ENCODE data around the gene TBRG1. TPM values are rescaled to one million over a fixed set of nuclear protein-coding genes. Genes with fewer than 3 reads are reported as not detected.

Gene TBRG1
- total RNA-seq, 4 donors from 2014 or later: 15.4 to 31.2 (median 19.8) TPM

GRCh38 chr11:124642628-124643027 lies 20.0 kb downstream of the TBRG1 start:
- DNase-seq: no peak
- H3K4me1 ChIP-seq: peaks cover 0 to 8% (median 0%) of the 10 kb centered on the region in 3 donors
- intact Hi-C loops (cut with DNase I): no loop called here
- H3K36me3 ChIP-seq: peaks cover 0 to 44% (median 0%) of the 10 kb centered on the region in 3 donors
- no peak overlapping the region for H3K4me3 ChIP-seq
- whole genome bisulfite sequencing, 2 donors: 82 to 86% methylated on average over 3 of the region's 3 CpGs
- no peak for TF ChIP-seq POLR2A (IDR thresholded peaks at IDR 0.05)
- no peak for TF ChIP-seq CTCF (IDR thresholded peaks at IDR 0.05)
- H3K9me3 ChIP-seq: no peaks in the 10 kb centered on the region
- H3K27me3 ChIP-seq: no peaks in the 10 kb centered on the region
- no peak overlapping the region for H3K27ac ChIP-seq

GRCh38 chr11:124643042-124643604 lies 20.5 kb downstream of the TBRG1 start:
- Histone ChIP-seq H3K4me1 (peaks cover 0 to 8% (median 0%) of the 10 kb centered on the region in 3 donors), H3K36me3 (peaks cover 0 to 44% (median 0%) of the 10 kb centered on the region in 3 donors), H3K4me3 (no peak overlapping the region), H3K9me3 (no peaks in the 10 kb centered on the region), H3K27me3 (no peaks in the 10 kb centered on the region), H3K27ac (no peak overlapping the region)
- 86% methylated on average over 10 of the region's 10 CpGs for whole genome bisulfite sequencing, 2 donors
- TF ChIP-seq POLR2A (IDR thresholded peaks at IDR 0.05) (no peak), CTCF (IDR thresholded peaks at IDR 0.05) (no peak)
- no peak for DNase-seq
- intact Hi-C loops (cut with DNase I): no loop called here

- Histone ChIP-seq H3K27me3 (no peaks in the 10 kb centered on the region), H3K4me1 (peaks cover 0 to 8% (median 0%) of the 10 kb centered on the region in 3 donors), H3K36me3 (peaks cover 0 to 42% (median 0%) of the 10 kb centered on the region in 3 donors), H3K27ac (no peak overlapping the region), H3K4me3 (no peak overlapping the region), H3K9me3 (no peaks in the 10 kb centered on the region)
- 26 to 32% methylated on average over 3 of the region's 3 CpGs for WGBS, 2 donors
- TF ChIP-seq POLR2A (IDR thresholded peaks at IDR 0.05): no peak
- no peak for TF ChIP-seq CTCF (IDR thresholded peaks at IDR 0.05)
- no peak for DNase-seq
- intact Hi-C loops (cut with DNase I): no loop called here
Measured at GRCh38 chr11:124643605-124644425, 21.2 kb downstream of the TBRG1 start.

GRCh38 chr11:124644426-124645280 lies 22.0 kb downstream of the TBRG1 start:
- H3K36me3 ChIP-seq: peaks cover 0 to 42% (median 0%) of the 10 kb centered on the region in 3 donors
- no peaks in the 10 kb centered on the region for H3K27me3 ChIP-seq
- 19 to 27% methylated on average over 16 of the region's 16 CpGs for WGBS, 2 donors
- H3K4me3 ChIP-seq: peak overlapping the region in 1 of 4 donors; percentile 40
- intact Hi-C loops (cut with DNase I): no loop called here
- peaks cover 0 to 8% (median 0%) of the 10 kb centered on the region in 3 donors for H3K4me1 ChIP-seq
- peak in 5 of 6 experiments; percentile 76 to 82 (median 79) for TF ChIP-seq CTCF (IDR thresholded peaks at IDR 0.05)
- TF ChIP-seq POLR2A (IDR thresholded peaks at IDR 0.05): no peak
- DNase-seq: no peak
- no peak overlapping the region for H3K27ac ChIP-seq
- no peaks in the 10 kb centered on the region for H3K9me3 ChIP-seq
